Measurements from ENCODE around the gene TBC1D7.

DNA sequence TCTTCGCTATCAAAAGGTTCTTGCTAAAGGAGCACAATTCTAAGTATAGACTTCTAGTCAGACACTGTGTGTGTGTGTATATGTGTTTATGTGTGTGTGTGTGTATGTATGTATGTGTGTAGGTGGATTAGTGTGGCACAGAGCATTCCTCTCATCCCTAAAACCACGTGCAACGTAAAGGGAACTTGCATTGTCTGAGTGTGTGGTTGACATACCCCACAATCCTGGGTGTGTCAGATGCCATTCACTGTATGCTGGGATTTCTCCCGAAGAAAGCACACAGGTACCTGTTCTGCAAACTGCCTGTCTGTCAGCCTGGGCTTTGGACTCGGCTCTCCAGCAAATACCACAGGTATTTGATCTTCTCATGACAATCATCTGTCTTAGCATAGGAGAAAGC is 42.3 kb upstream of the TBC1D7 start:
- TF ChIP-seq, protein P1, sequence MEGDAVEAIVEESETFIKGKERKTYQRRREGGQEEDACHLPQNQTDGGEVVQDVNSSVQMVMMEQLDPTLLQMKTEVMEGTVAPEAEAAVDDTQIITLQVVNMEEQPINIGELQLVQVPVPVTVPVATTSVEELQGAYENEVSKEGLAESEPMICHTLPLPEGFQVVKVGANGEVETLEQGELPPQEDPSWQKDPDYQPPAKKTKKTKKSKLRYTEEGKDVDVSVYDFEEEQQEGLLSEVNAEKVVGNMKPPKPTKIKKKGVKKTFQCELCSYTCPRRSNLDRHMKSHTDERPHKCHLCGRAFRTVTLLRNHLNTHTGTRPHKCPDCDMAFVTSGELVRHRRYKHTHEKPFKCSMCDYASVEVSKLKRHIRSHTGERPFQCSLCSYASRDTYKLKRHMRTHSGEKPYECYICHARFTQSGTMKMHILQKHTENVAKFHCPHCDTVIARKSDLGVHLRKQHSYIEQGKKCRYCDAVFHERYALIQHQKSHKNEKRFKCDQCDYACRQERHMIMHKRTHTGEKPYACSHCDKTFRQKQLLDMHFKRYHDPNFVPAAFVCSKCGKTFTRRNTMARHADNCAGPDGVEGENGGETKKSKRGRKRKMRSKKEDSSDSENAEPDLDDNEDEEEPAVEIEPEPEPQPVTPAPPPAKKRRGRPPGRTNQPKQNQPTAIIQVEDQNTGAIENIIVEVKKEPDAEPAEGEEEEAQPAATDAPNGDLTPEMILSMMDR (IDR thresholded peaks at IDR 0.05 in 8 of 11, conservative IDR thresholded peaks at IDR 0.05 in 3 of 11) = no peak
- no peak for TF ChIP-seq POLR2A (IDR thresholded peaks at IDR 0.05)
